ENCODE data around the gene CYBC1. TPM values are rescaled to one million over a fixed set of nuclear protein-coding genes. Genes with fewer than 3 reads are reported as not detected.

CYBC1 gene
- total RNA-seq, 1 experiment from 2014 or later, result 95.4 TPM

DNA sequence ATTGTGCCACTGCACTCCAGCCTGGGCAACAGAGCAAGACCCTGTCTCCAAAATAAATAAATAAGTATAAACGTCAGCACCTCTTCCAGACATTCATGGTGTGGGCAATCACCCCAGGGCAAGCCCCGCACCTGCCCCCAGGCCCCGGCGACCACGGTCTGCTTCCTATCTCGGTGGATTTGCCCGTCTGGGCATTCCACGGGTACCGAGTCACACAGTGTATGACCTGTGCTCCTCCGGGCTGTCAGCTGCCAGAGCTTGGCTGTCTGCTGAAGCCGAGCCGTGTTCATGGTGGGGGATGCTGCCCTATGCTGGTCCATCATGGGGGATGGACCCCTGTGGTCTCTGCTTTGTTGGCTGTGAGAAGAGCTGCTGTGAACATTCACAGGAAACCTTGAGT, 15.4 kb downstream of the CYBC1 start:
- H3K27ac ChIP-seq (ENCODE audit: low read depth, low read length), result no peak overlapping the region
- no peaks in the 10 kb centered on the region for H4K20me1 ChIP-seq (ENCODE audit: insufficient read depth)
- DNase-seq (ENCODE audit: low read depth, low spot score), result no peak
- no peak overlapping the region for H3K9ac ChIP-seq (ENCODE audit: low read length)
- ChIA-PET CTCF (no interaction called here), POLR2A (no interaction called here), RAD21 (ENCODE audit: low non-redundant PET in 1 of 2, low total read pairs in 2 of 2, uncharacterized antibody in 2 of 2, unreplicated experiment in 2 of 2) (no interaction called here)
- no peaks in the 10 kb centered on the region for H3K4me1 ChIP-seq (ENCODE audit: control insufficient read depth in 1 of 2, insufficient read depth in 2 of 2, low read length in 2 of 2)
- no peak overlapping the region for H2AFZ ChIP-seq (ENCODE audit: low read depth, low read length, poor library complexity, severe bottlenecking)
- no peaks in the 10 kb centered on the region for H3K79me2 ChIP-seq (ENCODE audit: insufficient read depth, low read length)
- intact Hi-C loops (cut with micrococcal nuclease), result no loop called here
- H3K4me2 ChIP-seq (ENCODE audit: low read length), result no peak overlapping the region
- H3K9me3 ChIP-seq (ENCODE audit: control insufficient read depth in 1 of 2, insufficient read depth in 1 of 2, low read depth in 1 of 2, low read length in 2 of 2), result no peaks in the 10 kb centered on the region
- TF ChIP-seq, protein P1, sequence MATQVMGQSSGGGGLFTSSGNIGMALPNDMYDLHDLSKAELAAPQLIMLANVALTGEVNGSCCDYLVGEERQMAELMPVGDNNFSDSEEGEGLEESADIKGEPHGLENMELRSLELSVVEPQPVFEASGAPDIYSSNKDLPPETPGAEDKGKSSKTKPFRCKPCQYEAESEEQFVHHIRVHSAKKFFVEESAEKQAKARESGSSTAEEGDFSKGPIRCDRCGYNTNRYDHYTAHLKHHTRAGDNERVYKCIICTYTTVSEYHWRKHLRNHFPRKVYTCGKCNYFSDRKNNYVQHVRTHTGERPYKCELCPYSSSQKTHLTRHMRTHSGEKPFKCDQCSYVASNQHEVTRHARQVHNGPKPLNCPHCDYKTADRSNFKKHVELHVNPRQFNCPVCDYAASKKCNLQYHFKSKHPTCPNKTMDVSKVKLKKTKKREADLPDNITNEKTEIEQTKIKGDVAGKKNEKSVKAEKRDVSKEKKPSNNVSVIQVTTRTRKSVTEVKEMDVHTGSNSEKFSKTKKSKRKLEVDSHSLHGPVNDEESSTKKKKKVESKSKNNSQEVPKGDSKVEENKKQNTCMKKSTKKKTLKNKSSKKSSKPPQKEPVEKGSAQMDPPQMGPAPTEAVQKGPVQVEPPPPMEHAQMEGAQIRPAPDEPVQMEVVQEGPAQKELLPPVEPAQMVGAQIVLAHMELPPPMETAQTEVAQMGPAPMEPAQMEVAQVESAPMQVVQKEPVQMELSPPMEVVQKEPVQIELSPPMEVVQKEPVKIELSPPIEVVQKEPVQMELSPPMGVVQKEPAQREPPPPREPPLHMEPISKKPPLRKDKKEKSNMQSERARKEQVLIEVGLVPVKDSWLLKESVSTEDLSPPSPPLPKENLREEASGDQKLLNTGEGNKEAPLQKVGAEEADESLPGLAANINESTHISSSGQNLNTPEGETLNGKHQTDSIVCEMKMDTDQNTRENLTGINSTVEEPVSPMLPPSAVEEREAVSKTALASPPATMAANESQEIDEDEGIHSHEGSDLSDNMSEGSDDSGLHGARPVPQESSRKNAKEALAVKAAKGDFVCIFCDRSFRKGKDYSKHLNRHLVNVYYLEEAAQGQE (IDR thresholded peaks at IDR 0.05; ENCODE audit: low read depth), result no peak
- TF ChIP-seq SIN3A (IDR thresholded peaks at IDR 0.05; ENCODE audit: low read depth) (no peak), EZH2phosphoT487 (IDR thresholded peaks at IDR 0.05; ENCODE audit: borderline replicate concordance) (no peak), SP1 (IDR thresholded peaks at IDR 0.05; ENCODE audit: low read depth) (no peak), FOSL1 (IDR thresholded peaks at IDR 0.05; ENCODE audit: low read depth) (no peak), POLR2AphosphoS5 (IDR thresholded peaks at IDR 0.05; ENCODE audit: low read depth, low read length) (no peak), EGR1 (IDR thresholded peaks at IDR 0.05; ENCODE audit: low read depth) (no peak), YY1 (IDR thresholded peaks at IDR 0.05; ENCODE audit: extremely low read depth, insufficient replicate concordance, low read depth, low read length) (no peak), ZFX (IDR thresholded peaks at IDR 0.05) (no peak), ELF1 (IDR thresholded peaks at IDR 0.05; ENCODE audit: borderline replicate concordance, low read depth) (no peak), POLR2A (IDR thresholded peaks at IDR 0.05; ENCODE audit: borderline replicate concordance, extremely low read depth, insufficient read depth, insufficient read length) (no peak)
- TF ChIP-seq, protein P2, sequence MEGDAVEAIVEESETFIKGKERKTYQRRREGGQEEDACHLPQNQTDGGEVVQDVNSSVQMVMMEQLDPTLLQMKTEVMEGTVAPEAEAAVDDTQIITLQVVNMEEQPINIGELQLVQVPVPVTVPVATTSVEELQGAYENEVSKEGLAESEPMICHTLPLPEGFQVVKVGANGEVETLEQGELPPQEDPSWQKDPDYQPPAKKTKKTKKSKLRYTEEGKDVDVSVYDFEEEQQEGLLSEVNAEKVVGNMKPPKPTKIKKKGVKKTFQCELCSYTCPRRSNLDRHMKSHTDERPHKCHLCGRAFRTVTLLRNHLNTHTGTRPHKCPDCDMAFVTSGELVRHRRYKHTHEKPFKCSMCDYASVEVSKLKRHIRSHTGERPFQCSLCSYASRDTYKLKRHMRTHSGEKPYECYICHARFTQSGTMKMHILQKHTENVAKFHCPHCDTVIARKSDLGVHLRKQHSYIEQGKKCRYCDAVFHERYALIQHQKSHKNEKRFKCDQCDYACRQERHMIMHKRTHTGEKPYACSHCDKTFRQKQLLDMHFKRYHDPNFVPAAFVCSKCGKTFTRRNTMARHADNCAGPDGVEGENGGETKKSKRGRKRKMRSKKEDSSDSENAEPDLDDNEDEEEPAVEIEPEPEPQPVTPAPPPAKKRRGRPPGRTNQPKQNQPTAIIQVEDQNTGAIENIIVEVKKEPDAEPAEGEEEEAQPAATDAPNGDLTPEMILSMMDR (IDR thresholded peaks at IDR 0.05 in 2 of 3, conservative IDR thresholded peaks at IDR 0.05 in 1 of 3; ENCODE audit: borderline replicate concordance in 1 of 3, insufficient read depth in 1 of 3, low read depth in 2 of 3, low read length in 2 of 3), result no peak
- TF ChIP-seq, protein P3, sequence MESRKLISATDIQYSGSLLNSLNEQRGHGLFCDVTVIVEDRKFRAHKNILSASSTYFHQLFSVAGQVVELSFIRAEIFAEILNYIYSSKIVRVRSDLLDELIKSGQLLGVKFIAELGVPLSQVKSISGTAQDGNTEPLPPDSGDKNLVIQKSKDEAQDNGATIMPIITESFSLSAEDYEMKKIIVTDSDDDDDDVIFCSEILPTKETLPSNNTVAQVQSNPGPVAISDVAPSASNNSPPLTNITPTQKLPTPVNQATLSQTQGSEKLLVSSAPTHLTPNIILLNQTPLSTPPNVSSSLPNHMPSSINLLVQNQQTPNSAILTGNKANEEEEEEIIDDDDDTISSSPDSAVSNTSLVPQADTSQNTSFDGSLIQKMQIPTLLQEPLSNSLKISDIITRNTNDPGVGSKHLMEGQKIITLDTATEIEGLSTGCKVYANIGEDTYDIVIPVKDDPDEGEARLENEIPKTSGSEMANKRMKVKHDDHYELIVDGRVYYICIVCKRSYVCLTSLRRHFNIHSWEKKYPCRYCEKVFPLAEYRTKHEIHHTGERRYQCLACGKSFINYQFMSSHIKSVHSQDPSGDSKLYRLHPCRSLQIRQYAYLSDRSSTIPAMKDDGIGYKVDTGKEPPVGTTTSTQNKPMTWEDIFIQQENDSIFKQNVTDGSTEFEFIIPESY (IDR thresholded peaks at IDR 0.05; ENCODE audit: extremely low read depth, insufficient replicate concordance, low read length), result no peak
- TF ChIP-seq, protein P4, sequence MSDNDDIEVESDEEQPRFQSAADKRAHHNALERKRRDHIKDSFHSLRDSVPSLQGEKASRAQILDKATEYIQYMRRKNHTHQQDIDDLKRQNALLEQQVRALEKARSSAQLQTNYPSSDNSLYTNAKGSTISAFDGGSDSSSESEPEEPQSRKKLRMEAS (IDR thresholded peaks at IDR 0.05), result no peak
- no peaks in the 10 kb centered on the region for H3K27me3 ChIP-seq (ENCODE audit: insufficient read depth, low read length)
- no peak for ATAC-seq
- H3K4me3 ChIP-seq (replicated peaks in 1 of 2; ENCODE audit: low read depth in 1 of 2, low read length in 2 of 2), result no peak overlapping the region
- H3K9me2 ChIP-seq (ENCODE audit: insufficient read depth), result no peaks in the 10 kb centered on the region
- H3K36me3 ChIP-seq (ENCODE audit: control insufficient read depth in 1 of 2, insufficient read depth in 2 of 2, low read length in 2 of 2), result 0 out of 4 replicates have a peak, but pooled peaks cover 0 to 2% of the 10 kb centered on the region in 2 experiments
- no TSS peak for BruUV-seq (replicated peaks)

Data from HCT116 (cell line).